T-helper 17 cell (primary cell): ENCODE measurements around the gene CCDC69. TPM values are rescaled to one million over a fixed set of nuclear protein-coding genes. Genes with fewer than 3 reads are reported as not detected.
A peak's percentile ranks its signal among the peaks of the same experiment; 100 is the strongest.
"Not testable (repeated sequence)": the region's sequence is repeated elsewhere in the genome, so short reads cannot be mapped to it uniquely, and the experiment has no call there.

Experiments
- ATAC-seq: fragments of 150-1000 bp; cut with Tn5 transposase; 2 replicates; pipeline ENCODE4 v1.10.0; 2021; ENCODE audit warnings: mild to moderate bottlenecking, moderate library complexity
- DNase-seq, 3 donors: peaks; one replicate each; pipeline versions ENCODE4 v3.0.0 to v3.0.0-alpha.2; 2020 to 2021
- H3K9me3 ChIP-seq: one replicate; pipeline ENCODE4 v1.7.0; 2013; ENCODE audit warnings: low read length, mild to moderate bottlenecking; ENCODE audit not compliant: control insufficient read depth, poor library complexity, severe bottlenecking
- H3K27ac Mint-ChIP-seq: one replicate; pipeline ENCODE4 v1.8.0; 2022; ENCODE audit warnings: mild to moderate bottlenecking, moderate library complexity, mixed read lengths
- H3K27me3 Mint-ChIP-seq: one replicate; pipeline ENCODE4 v1.8.0; 2022; ENCODE audit warnings: mixed read lengths
- H3K36me3 Mint-ChIP-seq: one replicate; pipeline ENCODE4 v1.8.0; 2022; ENCODE audit warnings: low read depth, mixed read lengths
- H3K4me1 Mint-ChIP-seq: one replicate; pipeline ENCODE4 v1.8.0; 2022; ENCODE audit warnings: mild to moderate bottlenecking, mixed read lengths
- H3K4me3 Mint-ChIP-seq: one replicate; pipeline ENCODE4 v1.8.0; 2022; ENCODE audit warnings: mild to moderate bottlenecking, moderate library complexity, mixed read lengths
- total RNA-seq, 4 donors: library from RNA in 2 of 4; stranded (reverse) in 2 of 4; gene quantifications; one replicate each; pipeline ENCODE4 v1.2.3 and lab custom pipeline; 2022 to 2026

CCDC69 gene
- total RNA-seq, 2 donors from 2014 or later, result 74.7 to 82.5 TPM

- H3K4me3 Mint-ChIP-seq, H3K27ac Mint-ChIP-seq, H3K9me3 ChIP-seq, ATAC-seq, H3K27me3 Mint-ChIP-seq, H3K36me3 Mint-ChIP-seq, DNase-seq: not testable (repeated sequence)
- H3K4me1 Mint-ChIP-seq, result peaks cover 14% of the 10 kb centered on the region
Measured at GRCh38 chr5:151240268-151240835, 16.5 kb upstream of the CCDC69 start.

GRCh38 chr5:151239237-151239861 is 15.5 kb upstream of the CCDC69 start:
- Mint-ChIP-seq H3K36me3 (no peaks in the 10 kb centered on the region), H3K27ac (no peak overlapping the region), H3K27me3 (no peaks in the 10 kb centered on the region), H3K4me1 (peaks cover 17% of the 10 kb centered on the region), H3K4me3 (no peak overlapping the region)
- ATAC-seq (peak; percentile 73), DNase-seq (peak; percentile 21 to 52 (median 24))
- no peaks in the 10 kb centered on the region for H3K9me3 ChIP-seq

- DNase-seq, result no peak
- Mint-ChIP-seq H3K36me3 (peaks cover under 1% of the 10 kb centered on the region), H3K4me3 (no peak overlapping the region), H3K4me1 (peaks cover 9% of the 10 kb centered on the region), H3K27ac (peak overlapping the region; percentile 39), H3K27me3 (no peaks in the 10 kb centered on the region)
- H3K9me3 ChIP-seq, result no peaks in the 10 kb centered on the region
- ATAC-seq, result no peak
Measured at GRCh38 chr5:151238303-151238741, 14.4 kb upstream of the CCDC69 start.

GRCh38 chr5:151237685-151238084 is 13.8 kb upstream of the CCDC69 start:
- peaks cover 9% of the 10 kb centered on the region for H3K4me1 Mint-ChIP-seq
- H3K36me3 Mint-ChIP-seq, result peaks cover 2% of the 10 kb centered on the region
- no peak for ATAC-seq
- H3K27ac Mint-ChIP-seq, result no peak overlapping the region
- no peak for DNase-seq
- no peak overlapping the region for H3K4me3 Mint-ChIP-seq
- H3K27me3 Mint-ChIP-seq, result no peaks in the 10 kb centered on the region
- no peaks in the 10 kb centered on the region for H3K9me3 ChIP-seq

- Mint-ChIP-seq H3K27ac (no peak overlapping the region), H3K36me3 (peaks cover 2% of the 10 kb centered on the region), H3K27me3 (no peaks in the 10 kb centered on the region), H3K4me3 (no peak overlapping the region), H3K4me1 (peaks cover 7% of the 10 kb centered on the region)
- no peaks in the 10 kb centered on the region for H3K9me3 ChIP-seq
- ATAC-seq (no peak), DNase-seq (no peak)
Measured at GRCh38 chr5:151236888-151237287, 13.0 kb upstream of the CCDC69 start.

- not testable (repeated sequence) for H3K4me3 Mint-ChIP-seq, H3K36me3 Mint-ChIP-seq, ATAC-seq, H3K9me3 ChIP-seq, DNase-seq, H3K27me3 Mint-ChIP-seq, H3K4me1 Mint-ChIP-seq
- peak overlapping the region; percentile 53 for H3K27ac Mint-ChIP-seq
Measured at GRCh38 chr5:151235239-151235571, 11.3 kb upstream of the CCDC69 start.

- Mint-ChIP-seq H3K27me3 (no peaks in the 10 kb centered on the region), H3K36me3 (peaks cover 3% of the 10 kb centered on the region), H3K4me1 (peaks cover 7% of the 10 kb centered on the region), H3K4me3 (no peak overlapping the region), H3K27ac (peak overlapping the region; percentile 53)
- ATAC-seq (peak; percentile 59), DNase-seq (no peak)
- no peaks in the 10 kb centered on the region for H3K9me3 ChIP-seq
Measured at GRCh38 chr5:151234476-151235238, 10.8 kb upstream of the CCDC69 start.

- DNase-seq (no peak), ATAC-seq (no peak)
- H3K27me3 Mint-ChIP-seq, result no peaks in the 10 kb centered on the region
- peaks cover 6% of the 10 kb centered on the region for H3K36me3 Mint-ChIP-seq
- H3K4me1 Mint-ChIP-seq, result peaks cover 7% of the 10 kb centered on the region
- H3K4me3 Mint-ChIP-seq, result no peak overlapping the region
- no peaks in the 10 kb centered on the region for H3K9me3 ChIP-seq
- no peak overlapping the region for H3K27ac Mint-ChIP-seq
Measured at GRCh38 chr5:151233616-151234085, 9.8 kb upstream of the CCDC69 start.

- ATAC-seq, result no peak
- Mint-ChIP-seq H3K36me3 (peaks cover 6% of the 10 kb centered on the region), H3K27me3 (no peaks in the 10 kb centered on the region), H3K27ac (no peak overlapping the region), H3K4me3 (no peak overlapping the region), H3K4me1 (peaks cover 7% of the 10 kb centered on the region)
- DNase-seq, result no peak
- no peaks in the 10 kb centered on the region for H3K9me3 ChIP-seq
Measured at GRCh38 chr5:151231359-151231758, 7.5 kb upstream of the CCDC69 start.

- DNase-seq (no peak), ATAC-seq (no peak)
- H3K9me3 ChIP-seq, result no peaks in the 10 kb centered on the region
- Mint-ChIP-seq H3K27ac (no peak overlapping the region), H3K4me3 (no peak overlapping the region), H3K36me3 (peaks cover 6% of the 10 kb centered on the region), H3K27me3 (no peaks in the 10 kb centered on the region), H3K4me1 (peaks cover 10% of the 10 kb centered on the region)
Measured at GRCh38 chr5:151230048-151230680, 6.3 kb upstream of the CCDC69 start.

GRCh38 chr5:151228986-151229385 is 5.1 kb upstream of the CCDC69 start:
- DNase-seq (no peak), ATAC-seq (no peak)
- no peaks in the 10 kb centered on the region for H3K27me3 Mint-ChIP-seq
- H3K4me3 Mint-ChIP-seq, result no peak overlapping the region
- peaks cover 11% of the 10 kb centered on the region for H3K4me1 Mint-ChIP-seq
- H3K9me3 ChIP-seq, result no peaks in the 10 kb centered on the region
- H3K27ac Mint-ChIP-seq, result no peak overlapping the region
- H3K36me3 Mint-ChIP-seq, result peaks cover 6% of the 10 kb centered on the region

GRCh38 chr5:151227918-151228447 is 4.1 kb upstream of the CCDC69 start:
- peak overlapping the region; percentile 86 for H3K27ac Mint-ChIP-seq
- no peaks in the 10 kb centered on the region for H3K9me3 ChIP-seq
- H3K4me1 Mint-ChIP-seq, result peaks cover 11% of the 10 kb centered on the region
- no peak for DNase-seq
- no peak for ATAC-seq
- no peak overlapping the region for H3K4me3 Mint-ChIP-seq
- H3K36me3 Mint-ChIP-seq, result peaks cover 4% of the 10 kb centered on the region
- no peaks in the 10 kb centered on the region for H3K27me3 Mint-ChIP-seq

- no peaks in the 10 kb centered on the region for H3K9me3 ChIP-seq
- ATAC-seq, result no peak
- no peak for DNase-seq
- H3K36me3 Mint-ChIP-seq, result peaks cover 6% of the 10 kb centered on the region
- H3K27me3 Mint-ChIP-seq, result no peaks in the 10 kb centered on the region
- H3K4me1 Mint-ChIP-seq, result peaks cover 31% of the 10 kb centered on the region
- H3K27ac Mint-ChIP-seq, result peak overlapping the region; percentile 100
- H3K4me3 Mint-ChIP-seq, result peak overlapping the region; percentile 73
Measured at GRCh38 chr5:151225475-151225874, 1.6 kb upstream of the CCDC69 start.
